Stimulated activated CD4-positive, alpha-beta T cell treated with anti-CD3 and anti-CD28 coated beads, TNF-alpha, amount 100 ng/mL, for 4 hours (primary cell): ENCODE results near the gene SLC35E4.
A peak's percentile ranks its signal among the peaks of the same experiment; 100 is the strongest.

Experiments used
- DNase-seq, 3 experiments: peaks; one replicate each; pipeline ENCODE4 v3.0.0-alpha.2; 2020; ENCODE audit warnings: low read depth in 3 of 3

The SLC35E4 gene

DNA sequence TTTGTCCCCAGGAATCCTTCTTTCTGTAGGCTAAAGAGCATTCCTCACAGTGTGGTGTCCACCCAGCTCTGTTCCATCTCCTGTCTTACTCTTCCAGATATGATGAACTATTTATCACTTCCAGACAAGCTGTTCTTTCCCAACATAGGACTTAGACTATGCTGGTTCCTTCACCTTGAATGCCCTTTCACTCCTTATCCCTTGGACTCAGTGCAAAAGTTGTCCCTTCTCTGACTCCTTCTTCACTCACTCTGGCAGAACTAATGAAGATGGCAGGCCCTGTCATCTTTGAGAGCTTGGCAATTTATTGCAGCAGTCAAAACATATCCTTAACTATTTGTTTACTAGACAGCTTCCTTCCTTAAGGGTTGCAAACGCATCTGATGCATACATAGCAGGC, 55.6 kb downstream of the SLC35E4 start:
- DNase-seq, result no peak

DNA sequence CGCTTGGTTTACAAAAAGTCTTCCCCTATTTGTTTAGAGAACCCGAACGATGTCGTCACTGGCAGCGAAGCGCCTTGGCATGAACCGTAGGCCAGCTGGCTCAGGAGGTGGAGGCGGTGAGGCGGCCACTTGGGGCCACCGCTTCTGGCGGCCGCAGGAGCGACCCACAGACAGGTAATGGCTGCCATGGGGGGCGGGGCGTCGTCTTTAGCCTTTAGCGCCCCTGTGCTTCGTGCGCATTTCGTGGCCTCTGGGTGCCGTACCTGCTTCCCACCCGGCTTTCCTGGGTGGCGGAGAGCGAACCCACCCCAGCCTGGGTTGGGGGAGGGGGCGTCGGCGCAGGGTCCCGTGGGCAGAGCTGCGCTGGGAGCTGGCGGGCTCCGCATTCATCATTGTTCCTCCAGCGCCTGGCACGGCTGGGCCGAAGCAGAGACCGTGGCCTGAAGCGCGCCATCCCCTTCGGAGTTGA, 58.6 kb downstream of the SLC35E4 start:
- DNase-seq, result peak; percentile 31 to 42 (median 34)

DNA sequence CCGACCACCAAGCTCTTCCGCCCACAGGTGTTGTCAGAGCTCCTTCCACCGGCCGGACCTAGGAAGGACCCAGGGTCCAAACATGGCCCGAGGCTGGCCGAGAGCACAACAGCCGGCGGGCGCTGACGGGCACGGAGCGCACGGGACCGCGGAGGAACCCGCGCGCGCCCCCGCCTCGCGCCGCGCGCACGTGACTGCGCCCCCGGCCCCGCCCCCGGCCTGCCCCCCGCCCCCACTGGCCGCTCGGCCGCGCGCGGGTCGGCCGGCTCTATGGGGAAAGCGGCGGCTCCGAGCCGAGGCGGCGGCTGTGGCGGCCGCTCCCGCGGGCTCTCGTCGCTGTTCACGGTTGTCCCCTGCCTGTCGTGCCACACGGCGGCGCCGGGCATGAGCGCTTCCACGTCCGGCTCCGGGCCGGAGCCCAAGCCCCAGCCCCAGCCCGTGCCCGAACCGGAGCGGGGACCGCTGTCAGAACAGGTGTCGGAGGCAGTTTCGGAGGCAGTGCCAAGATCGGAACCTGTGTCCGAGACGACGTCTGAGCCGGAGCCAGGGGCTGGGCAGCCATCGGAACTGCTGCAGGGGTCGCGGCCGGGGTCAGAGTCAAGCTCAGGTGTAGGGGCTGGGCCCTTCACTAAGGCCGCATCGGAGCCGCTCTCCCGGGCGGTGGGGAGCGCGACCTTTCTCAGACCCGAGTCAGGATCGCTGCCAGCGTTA, 59.2 kb downstream of the SLC35E4 start, which contains the start of gene OSBP2:
Gene OSBP2 (plus strand): TSS at position 235 of the 711 bp plus-strand sequence. CDS start 36 bp downstream, at position 271.
- peak in 1 of 3 experiments; percentile 20 for DNase-seq

DNA sequence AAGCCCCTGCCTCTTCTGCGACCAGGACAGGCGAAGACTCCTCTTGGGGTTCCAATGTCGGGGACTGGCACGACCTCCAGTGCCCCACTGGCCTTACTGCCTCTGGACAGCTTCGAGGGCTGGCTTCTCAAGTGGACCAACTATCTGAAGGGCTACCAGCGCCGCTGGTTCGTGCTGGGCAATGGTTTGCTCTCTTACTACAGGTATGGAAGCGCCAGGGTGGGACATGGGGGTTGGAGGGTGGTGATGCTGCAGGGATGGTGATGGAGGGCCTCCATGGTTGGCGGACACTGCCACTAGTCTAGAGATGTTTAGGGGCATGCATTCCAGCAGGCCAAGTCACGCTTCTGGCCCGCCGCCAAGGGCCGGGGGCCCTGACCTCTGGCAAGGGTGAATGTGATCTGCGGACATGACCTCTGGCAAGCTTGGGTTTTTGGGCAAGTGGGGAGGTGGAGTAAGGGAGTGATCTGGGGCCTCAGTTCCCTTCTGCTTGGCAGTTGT, 59.8 kb downstream of the SLC35E4 start:
- DNase-seq, result no peak

DNA sequence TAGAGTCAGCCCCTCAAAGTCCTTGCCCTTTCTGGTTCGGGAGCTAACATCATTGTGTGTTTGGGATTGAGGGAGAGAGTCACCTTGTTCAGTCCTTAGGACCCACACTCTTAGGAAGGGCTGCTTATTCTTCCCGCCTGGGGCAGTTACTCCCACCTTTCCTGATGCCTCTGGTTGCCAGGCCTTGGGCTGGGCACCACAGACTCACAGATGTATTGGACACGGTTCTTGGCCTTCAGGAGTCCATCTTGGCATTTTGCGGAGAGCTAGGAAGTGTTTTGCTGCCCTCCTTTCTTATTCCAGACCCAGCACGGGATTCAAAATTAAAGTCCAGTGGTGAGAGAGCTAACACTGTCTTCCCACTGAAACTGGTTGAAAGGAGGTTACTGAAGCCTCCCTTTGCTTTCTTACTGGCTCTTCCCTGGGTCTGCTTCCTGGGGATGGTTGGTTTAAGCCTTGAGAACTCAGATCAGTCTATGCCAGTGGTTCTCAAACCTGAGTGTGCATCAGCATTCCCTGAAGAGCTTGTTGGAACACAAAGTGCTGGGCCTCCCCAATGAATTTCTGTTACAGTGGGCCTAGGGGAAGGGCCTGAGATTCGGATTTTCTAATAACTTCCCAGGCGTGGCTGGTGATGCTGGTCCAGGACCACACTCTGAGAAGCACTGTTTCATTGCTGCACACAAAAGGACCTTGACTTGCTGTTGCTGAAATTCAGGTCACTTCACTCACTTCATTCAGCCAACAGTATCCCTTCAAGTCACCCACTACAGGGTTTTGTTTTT, 60.5 kb downstream of the SLC35E4 start:
- DNase-seq, result no peak
